Measurements from ENCODE around the gene PLAAT1.

PLAAT1 gene

DNA sequence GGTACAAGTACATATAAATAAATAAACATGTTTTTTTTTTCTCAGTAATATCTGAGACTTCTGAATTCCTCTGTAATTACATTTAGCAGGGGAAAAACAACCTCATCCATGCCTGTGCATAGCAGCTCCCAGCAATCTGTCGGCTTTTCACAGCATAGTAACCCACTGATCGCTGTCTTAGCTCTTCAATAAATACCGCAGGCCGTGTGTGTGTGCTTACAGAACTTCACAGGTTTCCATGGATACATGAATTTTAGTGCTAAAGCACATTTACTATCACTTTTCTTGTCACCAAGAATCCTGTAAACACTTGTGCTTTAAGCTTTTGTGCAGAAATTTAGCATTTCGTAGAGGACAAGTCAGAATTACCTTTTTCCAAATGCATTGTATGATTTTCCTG, 4.0 kb upstream of the PLAAT1 start:
- peaks cover 17% of the 10 kb centered on the region for H3K27me3 Mint-ChIP-seq
- no peaks in the 10 kb centered on the region for H3K36me3 Mint-ChIP-seq
- H3K4me1 Mint-ChIP-seq, result no peaks in the 10 kb centered on the region
- no peaks in the 10 kb centered on the region for H3K9me3 Mint-ChIP-seq
- no peak overlapping the region for H3K27ac Mint-ChIP-seq
- no peak overlapping the region for H3K4me3 Mint-ChIP-seq

DNA sequence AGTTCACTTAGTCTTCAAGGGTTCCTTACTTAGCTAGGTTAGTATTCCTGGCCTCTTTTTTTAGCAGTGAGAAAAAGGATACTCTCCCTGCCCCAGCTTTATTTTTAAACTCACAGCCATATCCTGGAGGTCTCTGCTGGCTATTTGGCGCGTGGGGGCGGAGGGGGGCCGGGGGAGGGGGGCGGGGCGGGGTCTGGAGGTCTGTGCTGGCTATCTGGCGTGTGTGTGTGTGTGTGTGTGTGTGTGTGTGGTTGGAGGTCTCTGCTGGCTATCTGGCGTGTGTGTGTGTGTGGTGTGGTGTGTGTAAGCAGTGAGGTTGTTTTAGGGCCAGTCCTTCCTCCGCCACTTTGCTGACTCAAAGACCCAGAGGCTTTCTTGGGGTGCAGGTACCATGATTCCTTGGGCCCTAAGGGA, 579 bp upstream of the PLAAT1 start:
- Mint-ChIP-seq H3K9me3 (peaks cover 4% of the 10 kb centered on the region), H3K27me3 (peaks cover 32% of the 10 kb centered on the region), H3K4me3 (peak overlapping the region; percentile 26), H3K27ac (no peak overlapping the region), H3K4me1 (no peaks in the 10 kb centered on the region), H3K36me3 (no peaks in the 10 kb centered on the region)

DNA sequence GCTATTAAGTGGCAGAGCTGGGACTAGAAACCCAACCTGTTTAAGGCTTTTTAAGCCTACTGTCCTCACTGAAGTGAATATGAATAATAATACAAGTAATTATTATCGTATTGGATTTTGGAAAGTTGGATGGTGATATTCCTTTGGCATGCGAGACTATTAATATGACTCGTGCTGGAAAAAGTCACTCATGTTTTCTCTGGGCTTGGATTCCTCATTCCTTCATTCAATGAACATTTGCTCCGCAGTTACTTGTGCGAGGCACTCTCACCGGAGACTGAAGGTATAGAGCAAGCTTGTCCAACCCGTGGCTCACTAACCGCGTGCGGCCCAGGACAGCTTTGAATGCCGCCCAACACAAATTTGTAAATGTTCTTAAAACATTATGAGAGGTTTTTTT, 694 bp downstream of the PLAAT1 start:
- no peak overlapping the region for H3K27ac Mint-ChIP-seq
- H3K4me3 Mint-ChIP-seq, result no peak overlapping the region
- peaks cover 4% of the 10 kb centered on the region for H3K9me3 Mint-ChIP-seq
- H3K36me3 Mint-ChIP-seq, result no peaks in the 10 kb centered on the region
- no peaks in the 10 kb centered on the region for H3K4me1 Mint-ChIP-seq
- H3K27me3 Mint-ChIP-seq, result peaks cover 32% of the 10 kb centered on the region

- Mint-ChIP-seq H3K27ac (no peak overlapping the region), H3K9me3 (peaks cover 9% of the 10 kb centered on the region), H3K27me3 (peaks cover 29% of the 10 kb centered on the region), H3K4me1 (no peaks in the 10 kb centered on the region), H3K36me3 (no peaks in the 10 kb centered on the region), H3K4me3 (no peak overlapping the region)
These were observed 2.5 kb downstream of the PLAAT1 start for GRCh38 chr3:193243571-193243970.

DNA sequence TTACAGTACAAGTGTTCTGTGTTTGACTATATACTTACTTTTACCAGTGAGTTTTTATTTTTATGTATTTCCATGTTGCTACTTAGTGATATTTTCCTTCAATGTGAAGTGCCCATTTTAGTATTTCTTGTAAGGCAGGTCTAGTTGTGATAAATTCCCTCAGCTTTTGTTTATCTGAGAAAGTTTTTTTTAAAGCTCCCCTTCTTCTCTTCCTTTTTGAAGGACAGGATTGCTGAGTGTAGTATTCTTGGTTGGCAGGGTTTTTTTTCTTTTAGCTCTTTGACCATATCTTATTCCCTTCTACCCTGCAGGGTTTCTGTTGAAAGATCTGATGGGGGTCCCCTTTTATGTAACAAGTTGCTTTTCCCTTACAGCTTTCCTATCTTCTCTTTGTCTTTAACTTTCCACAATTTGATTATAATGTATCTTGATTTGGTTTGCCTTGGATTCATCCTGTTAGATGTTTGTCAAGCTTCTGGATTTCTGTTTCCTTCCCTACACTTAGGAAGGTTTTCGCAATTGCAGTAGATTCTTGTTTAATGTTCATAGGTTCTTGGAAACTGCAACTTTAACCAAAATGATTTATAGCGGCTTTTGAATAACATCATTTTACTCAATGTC, 7.9 kb downstream of the PLAAT1 start:
- Mint-ChIP-seq H3K27ac (no peak overlapping the region), H3K27me3 (peaks cover 1% of the 10 kb centered on the region), H3K4me1 (no peaks in the 10 kb centered on the region), H3K4me3 (no peak overlapping the region), H3K9me3 (peaks cover 31% of the 10 kb centered on the region), H3K36me3 (peaks cover 5% of the 10 kb centered on the region)

GRCh38 chr3:193250492-193250891, 9.5 kb downstream of the PLAAT1 start:
- Mint-ChIP-seq H3K4me3 (no peak overlapping the region), H3K9me3 (peaks cover 26% of the 10 kb centered on the region), H3K27ac (no peak overlapping the region), H3K36me3 (peaks cover 5% of the 10 kb centered on the region), H3K4me1 (no peaks in the 10 kb centered on the region), H3K27me3 (peaks cover 7% of the 10 kb centered on the region)

GRCh38 chr3:193253986-193254660, 13.1 kb downstream of the PLAAT1 start:
- H3K4me3 Mint-ChIP-seq, result no peak overlapping the region
- H3K27me3 Mint-ChIP-seq, result peaks cover 17% of the 10 kb centered on the region

DNA sequence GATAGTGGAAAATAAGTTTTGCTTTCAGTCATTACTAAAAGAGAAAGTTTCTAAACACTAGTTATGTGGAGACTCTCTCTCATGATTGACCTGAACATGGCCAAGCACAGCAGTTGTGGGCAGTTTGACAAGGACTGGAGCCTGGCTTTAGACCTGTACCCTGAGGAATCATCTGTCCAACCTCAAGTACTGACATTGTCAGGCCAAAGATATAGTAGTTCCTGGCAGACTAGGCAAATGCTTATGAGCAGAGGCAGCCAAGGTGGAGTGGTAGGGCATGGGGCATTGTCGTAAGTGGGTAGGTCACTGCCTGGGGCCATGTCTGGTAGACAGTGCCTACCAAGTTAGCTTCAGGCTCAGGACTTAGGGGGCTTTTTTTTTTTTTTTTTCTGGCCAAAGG, 20.9 kb downstream of the PLAAT1 start:
- no peaks in the 10 kb centered on the region for H3K36me3 Mint-ChIP-seq
- H3K9me3 Mint-ChIP-seq, result no peaks in the 10 kb centered on the region
- H3K4me3 Mint-ChIP-seq, result no peak overlapping the region
- peaks cover 2% of the 10 kb centered on the region for H3K27me3 Mint-ChIP-seq
- H3K27ac Mint-ChIP-seq, result no peak overlapping the region
- no peaks in the 10 kb centered on the region for H3K4me1 Mint-ChIP-seq

More at GRCh38 chr3:193253986-193254660, 13.1 kb downstream of the PLAAT1 start:
- Mint-ChIP-seq H3K9me3 (peaks cover 16% of the 10 kb centered on the region), H3K27ac (no peak overlapping the region), H3K4me1 (no peaks in the 10 kb centered on the region), H3K36me3 (peaks cover 4% of the 10 kb centered on the region)

- Mint-ChIP-seq H3K4me3 (no peak overlapping the region), H3K9me3 (no peaks in the 10 kb centered on the region), H3K27me3 (no peaks in the 10 kb centered on the region), H3K4me1 (no peaks in the 10 kb centered on the region), H3K27ac (no peak overlapping the region), H3K36me3 (no peaks in the 10 kb centered on the region)
These were observed 21.7 kb downstream of the PLAAT1 start for GRCh38 chr3:193262707-193263106.

DNA sequence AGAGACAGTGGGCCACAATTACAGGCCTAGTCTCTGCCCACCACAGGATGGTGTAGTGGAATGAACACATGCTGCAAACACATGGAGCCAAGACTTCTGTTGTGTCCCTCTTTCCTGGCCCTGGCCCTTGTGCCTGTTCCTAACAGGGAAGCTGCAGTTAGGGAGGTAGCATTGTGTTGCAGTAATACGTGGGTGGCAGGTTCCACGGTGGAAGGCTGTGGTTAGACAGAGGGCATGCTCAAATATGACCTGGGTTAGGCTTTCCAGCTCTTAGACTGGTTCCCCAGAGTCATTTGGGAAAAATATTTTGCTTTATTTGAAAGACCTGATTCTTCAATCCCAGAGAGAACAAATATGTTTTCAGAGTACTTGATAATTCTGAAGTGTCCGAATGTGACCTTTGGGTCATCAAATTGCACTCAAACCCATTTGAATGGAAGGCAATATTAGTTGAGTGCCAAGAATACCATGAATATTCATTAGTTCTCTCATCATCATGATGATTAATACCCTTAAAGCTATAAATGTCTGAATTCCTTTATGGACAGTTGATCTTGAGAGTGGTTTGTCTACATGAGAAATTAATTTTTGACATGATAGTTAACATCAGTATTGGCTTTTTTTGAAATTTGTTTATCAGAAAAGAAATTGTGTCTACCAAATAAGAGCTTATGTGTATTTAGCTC, 28.5 kb downstream of the PLAAT1 start:
- H3K27me3 Mint-ChIP-seq, result no peaks in the 10 kb centered on the region
- H3K36me3 Mint-ChIP-seq, result no peaks in the 10 kb centered on the region
- H3K4me3 Mint-ChIP-seq, result no peak overlapping the region
- no peak overlapping the region for H3K27ac Mint-ChIP-seq
- no peaks in the 10 kb centered on the region for H3K9me3 Mint-ChIP-seq
- no peaks in the 10 kb centered on the region for H3K4me1 Mint-ChIP-seq

- Mint-ChIP-seq H3K36me3 (no peaks in the 10 kb centered on the region), H3K27me3 (no peaks in the 10 kb centered on the region), H3K9me3 (no peaks in the 10 kb centered on the region), H3K4me1 (no peaks in the 10 kb centered on the region), H3K27ac (no peak overlapping the region), H3K4me3 (no peak overlapping the region)
These were observed 29.4 kb downstream of the PLAAT1 start for GRCh38 chr3:193270451-193270850.

DNA sequence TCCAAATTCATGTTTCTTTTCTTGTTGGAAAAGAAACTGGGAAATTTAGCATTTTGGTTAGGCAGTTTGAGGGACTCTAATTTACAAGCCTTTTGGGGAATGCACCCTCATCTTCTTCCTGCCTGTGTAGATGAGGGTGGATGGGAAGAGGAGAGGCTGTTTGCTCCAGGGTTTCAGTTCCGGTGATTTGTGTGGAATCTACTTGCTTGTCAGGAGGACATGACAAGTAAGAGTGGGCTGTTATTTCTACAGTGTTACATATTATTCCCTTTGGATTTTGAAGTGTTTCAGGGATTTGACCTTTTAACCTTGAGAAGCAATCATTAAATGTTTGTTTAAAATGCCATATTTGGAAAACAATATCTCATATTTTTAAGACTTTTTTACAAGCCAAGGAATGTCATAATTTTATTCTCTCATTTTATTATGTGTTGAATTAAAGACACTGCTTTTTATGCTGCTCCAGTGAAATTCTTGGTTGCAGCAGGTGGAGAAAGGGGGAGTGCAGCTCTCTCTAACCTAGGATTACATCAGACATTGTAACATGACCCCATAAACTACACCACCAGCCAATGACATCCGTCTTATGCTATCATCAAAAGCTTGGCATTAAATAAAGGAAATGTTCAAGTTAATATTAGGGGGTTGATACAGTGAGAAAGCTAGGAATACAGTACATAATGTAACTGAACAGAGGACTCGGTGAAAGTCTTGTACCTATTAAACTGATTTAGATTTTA, 30.2 kb downstream of the PLAAT1 start:
- no peak overlapping the region for H3K4me3 Mint-ChIP-seq
- no peaks in the 10 kb centered on the region for H3K27me3 Mint-ChIP-seq
- H3K4me1 Mint-ChIP-seq, result no peaks in the 10 kb centered on the region
- no peaks in the 10 kb centered on the region for H3K36me3 Mint-ChIP-seq
- no peaks in the 10 kb centered on the region for H3K9me3 Mint-ChIP-seq
- H3K27ac Mint-ChIP-seq, result no peak overlapping the region

DNA sequence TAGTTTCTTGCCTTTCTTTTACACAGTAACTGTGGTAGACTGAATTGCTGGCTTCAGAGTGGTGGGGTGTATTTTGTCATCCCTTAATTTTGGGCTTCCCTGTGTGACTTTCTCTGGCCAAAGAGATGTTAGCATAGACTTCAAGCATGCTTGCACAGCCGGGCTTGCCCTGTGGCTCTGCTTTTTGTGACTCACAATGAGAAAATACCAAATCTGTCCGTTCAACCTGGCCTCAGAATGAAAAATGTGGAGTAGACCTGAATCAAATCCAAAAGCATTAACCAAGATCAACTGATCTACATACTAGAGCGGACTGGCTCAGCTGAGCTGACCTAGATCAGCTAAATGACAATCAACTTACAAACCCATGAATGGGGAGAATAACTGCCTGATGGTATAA, 51.4 kb downstream of the PLAAT1 start:
- Mint-ChIP-seq H3K27ac (no peak overlapping the region), H3K36me3 (no peaks in the 10 kb centered on the region), H3K4me3 (no peak overlapping the region), H3K27me3 (peaks cover 4% of the 10 kb centered on the region), H3K4me1 (no peaks in the 10 kb centered on the region), H3K9me3 (peaks cover 12% of the 10 kb centered on the region)

DNA sequence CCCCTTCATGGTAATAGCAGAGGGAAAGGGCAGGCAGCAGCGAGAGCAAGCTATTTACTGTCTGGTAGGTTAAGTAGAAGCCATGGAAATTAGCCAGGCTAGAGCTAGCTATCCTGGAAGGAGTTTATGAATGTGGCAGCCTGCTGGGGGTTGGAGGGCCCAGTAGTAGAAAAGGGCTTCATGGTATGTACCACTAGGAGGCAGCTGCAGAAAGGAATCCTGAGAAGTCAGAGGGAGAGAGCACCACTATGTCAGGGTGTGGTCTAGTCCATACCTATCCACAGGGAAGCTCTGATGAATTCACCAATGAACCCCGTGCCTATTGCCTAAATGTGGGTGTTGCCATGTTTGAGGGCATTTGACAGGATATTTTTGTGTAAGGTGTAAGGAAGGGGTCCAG, 55.0 kb downstream of the PLAAT1 start:
- Mint-ChIP-seq H3K27me3 (no peaks in the 10 kb centered on the region), H3K36me3 (no peaks in the 10 kb centered on the region), H3K4me3 (no peak overlapping the region), H3K4me1 (no peaks in the 10 kb centered on the region), H3K27ac (no peak overlapping the region), H3K9me3 (no peaks in the 10 kb centered on the region)

- no peak overlapping the region for H3K27ac Mint-ChIP-seq
- no peak overlapping the region for H3K4me3 Mint-ChIP-seq
- H3K27me3 Mint-ChIP-seq, result peaks cover 2% of the 10 kb centered on the region
- no peaks in the 10 kb centered on the region for H3K9me3 Mint-ChIP-seq
- H3K4me1 Mint-ChIP-seq, result no peaks in the 10 kb centered on the region
- H3K36me3 Mint-ChIP-seq, result no peaks in the 10 kb centered on the region
These were observed 56.4 kb downstream of the PLAAT1 start for GRCh38 chr3:193297421-193297820.

- H3K9me3 Mint-ChIP-seq, result no peaks in the 10 kb centered on the region
- no peaks in the 10 kb centered on the region for H3K4me1 Mint-ChIP-seq
- H3K27ac Mint-ChIP-seq, result no peak overlapping the region
- peaks cover 5% of the 10 kb centered on the region for H3K27me3 Mint-ChIP-seq
- H3K4me3 Mint-ChIP-seq, result no peak overlapping the region
- no peaks in the 10 kb centered on the region for H3K36me3 Mint-ChIP-seq
These were observed 60.4 kb downstream of the PLAAT1 start for GRCh38 chr3:193301433-193301832.

Data from activated naive CD4-positive, alpha-beta T cell treated with anti-CD3 and anti-CD28 coated beads, Interleukin-2, amount 50 U/mL, for 24 hours (primary cell).